ENCODE data around the gene SLC30A7.
"Not testable (repeated sequence)": the region's sequence is repeated elsewhere in the genome, so short reads cannot be mapped to it uniquely, and the experiment has no call there.

Gene SLC30A7

GRCh38 chr1:100950781-100951180 is 54.9 kb downstream of the SLC30A7 start:
- POLR2A ChIA-PET, result no interaction called here
- DNase-seq (ENCODE audit: extremely low spot score), result no peak
- TF ChIP-seq CTCF (IDR thresholded peaks at IDR 0.05; ENCODE audit: control extremely low read depth, extremely low read depth, low read depth, missing control alignments), result no peak
- CTCF ChIA-PET, result interaction anchor here (0.9 to 3.3 kb wide), 3 partner anchors 8 to 42 kb away, joined by 3 to 11 read pairs (median 10); no protein-coding TSS in a partner anchor

- ChIA-PET POLR2A (no interaction called here), CTCF (no interaction called here)
- TF ChIP-seq CTCF (IDR thresholded peaks at IDR 0.05; ENCODE audit: control extremely low read depth, extremely low read depth, low read depth, missing control alignments), result no peak
- no peak for DNase-seq (ENCODE audit: extremely low spot score)
Measured at GRCh38 chr1:100952104-100952745, 56.3 kb downstream of the SLC30A7 start.

- CTCF ChIA-PET, result interaction anchor here (1.2 to 1.4 kb wide), 2 partner anchors 10 to 336 kb away, joined by 3 to 7 read pairs; no protein-coding TSS in a partner anchor
- POLR2A ChIA-PET, result not testable (repeated sequence)
Measured at GRCh38 chr1:100952970-100953369, 57.1 kb downstream of the SLC30A7 start.

GRCh38 chr1:100953960-100954730 is 58.3 kb downstream of the SLC30A7 start:
- no peak for DNase-seq (ENCODE audit: extremely low spot score)
- CTCF ChIA-PET, result interaction anchor here (0.7 to 1.4 kb wide), 3 partner anchors 11 to 334 kb away, joined by 3 to 7 read pairs (median 3); no protein-coding TSS in a partner anchor
- no peak for TF ChIP-seq CTCF (IDR thresholded peaks at IDR 0.05; ENCODE audit: control extremely low read depth, extremely low read depth, low read depth, missing control alignments)
- POLR2A ChIA-PET, result no interaction called here

More at GRCh38 chr1:100952970-100953369, 57.1 kb downstream of the SLC30A7 start:
- DNase-seq (ENCODE audit: extremely low spot score), result not testable (repeated sequence)

- ChIA-PET POLR2A (no interaction called here), CTCF (interaction anchor here (1.0 kb wide), 2 partner anchors 10 to 11 kb away, joined by 3 read pairs; no protein-coding TSS in a partner anchor)
- TF ChIP-seq CTCF (IDR thresholded peaks at IDR 0.05; ENCODE audit: control extremely low read depth, extremely low read depth, low read depth, missing control alignments), result no peak
- no peak for DNase-seq (ENCODE audit: extremely low spot score)
Measured at GRCh38 chr1:100955322-100955721, 59.4 kb downstream of the SLC30A7 start.

DNA sequence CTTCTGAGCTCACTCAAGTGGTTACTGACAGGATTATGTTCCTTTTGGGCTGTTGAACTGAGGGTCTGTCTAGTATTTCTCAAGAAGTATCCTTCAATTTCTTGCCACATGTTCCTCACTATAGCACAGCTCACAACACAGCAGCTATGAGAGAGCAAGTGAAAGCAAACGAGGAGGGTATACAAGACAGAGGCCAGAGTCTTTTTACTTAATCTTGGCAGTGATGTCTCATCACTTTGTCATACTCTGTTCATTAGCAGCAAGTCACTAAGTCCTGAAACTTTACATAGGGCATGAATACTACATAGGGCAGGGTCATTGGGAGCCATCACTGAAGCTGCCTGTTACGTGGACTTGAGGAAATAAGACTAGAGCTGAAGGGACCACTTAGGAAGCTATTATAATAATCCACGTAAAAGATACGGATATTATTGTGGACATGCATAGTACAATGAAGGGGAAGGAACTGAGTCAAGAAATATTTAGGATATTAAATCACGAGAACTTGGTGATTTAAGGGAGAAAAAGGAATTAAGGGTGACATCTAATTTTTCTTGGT is 63.7 kb downstream of the SLC30A7 start:
- no peak for DNase-seq (ENCODE audit: extremely low spot score)
- POLR2A ChIA-PET, result no interaction called here
- CTCF ChIA-PET, result interaction anchor here (0.8 to 2.4 kb wide), 6 partner anchors 9 to 329 kb away, joined by 3 to 11 read pairs (median 4); no protein-coding TSS in a partner anchor
- no peak for TF ChIP-seq CTCF (IDR thresholded peaks at IDR 0.05; ENCODE audit: control extremely low read depth, extremely low read depth, low read depth, missing control alignments)
